Measurements from ENCODE around the gene TTLL11. TPM values are rescaled to one million over a fixed set of nuclear protein-coding genes. Genes with fewer than 3 reads are reported as not detected.

Gene TTLL11
- total and polyA plus RNA-seq, 7 experiments from 2014 or later = 3.0 to 8.6 (median 4.4) TPM

DNA sequence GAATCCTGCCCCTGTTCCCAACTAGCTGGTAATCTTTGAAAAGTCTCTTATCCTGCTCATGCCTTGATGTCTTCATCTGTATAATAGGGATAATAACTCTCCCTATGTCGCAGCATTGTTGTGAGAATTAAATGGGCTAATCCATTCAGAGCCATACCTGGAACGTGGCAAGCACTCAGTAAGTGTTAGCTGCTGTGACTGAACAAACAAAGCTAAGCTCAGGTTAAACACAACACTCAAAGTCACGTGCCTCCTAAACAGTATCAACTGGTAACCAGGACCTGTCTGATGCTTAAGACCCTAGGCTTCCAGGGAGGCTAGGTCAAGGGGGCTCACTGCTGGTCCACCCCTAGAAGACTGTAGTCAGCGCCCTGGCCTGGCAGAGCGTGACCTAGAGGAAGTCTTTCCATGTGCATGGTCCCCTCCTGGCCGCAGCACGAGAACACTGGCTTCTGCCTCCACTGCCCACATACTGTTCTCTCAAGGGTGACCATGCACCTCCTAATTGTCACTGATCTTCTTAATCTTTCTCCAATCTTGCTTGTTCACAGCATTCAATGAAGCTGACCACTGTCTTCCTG lies 211.1 kb downstream of the TTLL11 start:
- H3K27ac Mint-ChIP-seq = no peak overlapping the region
- peaks cover 0 to 4% (median 0%) of the 10 kb centered on the region in 5 donors for H3K27me3 Mint-ChIP-seq
- no peak for DNase-seq
- ATAC-seq = no peak
- Histone ChIP-seq H3K4me1 (ENCODE audit: control insufficient read depth in 2 of 2, insufficient read depth in 2 of 2, low read length in 2 of 2) (no peaks in the 10 kb centered on the region), H3K4me3 (ENCODE audit: low read length) (no peak overlapping the region), H3K27me3 (ENCODE audit: control insufficient read depth in 2 of 2, insufficient read depth in 2 of 2, low read length in 2 of 2) (no peaks in the 10 kb centered on the region), H3K27ac (ENCODE audit: low read depth, low read length) (no peak overlapping the region), H3K36me3 (ENCODE audit: control insufficient read depth in 2 of 3, insufficient read depth in 3 of 3, low read length in 3 of 3) (no peaks in the 10 kb centered on the region), H3K9me3 (ENCODE audit: control insufficient read depth in 2 of 3, low read length in 3 of 3) (no peaks in the 10 kb centered on the region)
- H3K4me1 Mint-ChIP-seq = peaks cover 0 to 6% (median 0%) of the 10 kb centered on the region in 7 donors
- CTCF ChIA-PET = no interaction called here
- POLR2A ChIA-PET = no interaction called here
- H3K36me3 Mint-ChIP-seq = no peaks in the 10 kb centered on the region
- intact Hi-C loops (cut with micrococcal nuclease) = no loop called here
- peaks cover 0 to 2% (median 0%) of the 10 kb centered on the region in 11 donors for H3K9me3 Mint-ChIP-seq
- H3K4me3 Mint-ChIP-seq = no peak overlapping the region

DNA sequence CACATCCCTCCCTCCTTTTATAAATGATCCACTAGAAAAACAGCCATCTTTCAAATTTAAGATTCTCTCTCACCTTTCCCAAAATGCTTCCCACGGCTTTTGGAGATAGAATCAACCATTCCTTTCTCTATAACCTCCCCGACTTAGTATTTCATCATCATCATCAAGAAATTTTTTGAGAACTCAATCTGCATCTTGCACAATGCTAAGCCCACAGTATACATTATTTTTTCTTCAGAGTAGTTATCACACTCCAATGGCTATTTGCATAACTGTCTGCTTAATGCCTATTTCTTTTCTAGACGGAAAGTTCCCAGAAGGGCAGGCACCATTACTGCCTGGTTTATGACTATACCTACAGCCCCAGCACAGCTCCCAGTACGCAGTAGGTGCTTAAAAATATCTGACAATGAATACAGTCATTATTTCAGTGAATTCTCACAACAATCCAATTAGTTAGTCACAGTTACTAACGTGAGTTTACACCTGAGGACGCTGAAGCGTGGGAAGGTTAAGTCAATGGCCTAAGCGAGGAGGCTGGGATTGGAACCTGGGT lies 212.7 kb downstream of the TTLL11 start:
- Histone ChIP-seq H3K27me3 (ENCODE audit: control insufficient read depth in 2 of 2, insufficient read depth in 2 of 2, low read length in 2 of 2) (no peaks in the 10 kb centered on the region), H3K4me3 (ENCODE audit: low read length) (no peak overlapping the region), H3K4me1 (ENCODE audit: control insufficient read depth in 2 of 2, insufficient read depth in 2 of 2, low read length in 2 of 2) (no peaks in the 10 kb centered on the region), H3K27ac (ENCODE audit: low read depth, low read length) (no peak overlapping the region), H3K36me3 (ENCODE audit: control insufficient read depth in 2 of 3, insufficient read depth in 3 of 3, low read length in 3 of 3) (no peaks in the 10 kb centered on the region), H3K9me3 (ENCODE audit: control insufficient read depth in 2 of 3, low read length in 3 of 3) (no peaks in the 10 kb centered on the region)
- ChIA-PET POLR2A (no interaction called here), CTCF (no interaction called here)
- no peak overlapping the region for H3K27ac Mint-ChIP-seq
- peaks cover 0 to 4% (median 0%) of the 10 kb centered on the region in 5 donors for H3K36me3 Mint-ChIP-seq
- intact Hi-C loops (cut with micrococcal nuclease) = no loop called here
- no peak overlapping the region for H3K4me3 Mint-ChIP-seq
- H3K4me1 Mint-ChIP-seq = peaks cover 0 to 3% (median 0%) of the 10 kb centered on the region in 7 donors
- peaks cover 0 to 4% (median 0%) of the 10 kb centered on the region in 5 donors for H3K27me3 Mint-ChIP-seq
- no peak for DNase-seq
- peaks cover 0 to 2% (median 0%) of the 10 kb centered on the region in 11 donors for H3K9me3 Mint-ChIP-seq
- ATAC-seq = no peak

DNA sequence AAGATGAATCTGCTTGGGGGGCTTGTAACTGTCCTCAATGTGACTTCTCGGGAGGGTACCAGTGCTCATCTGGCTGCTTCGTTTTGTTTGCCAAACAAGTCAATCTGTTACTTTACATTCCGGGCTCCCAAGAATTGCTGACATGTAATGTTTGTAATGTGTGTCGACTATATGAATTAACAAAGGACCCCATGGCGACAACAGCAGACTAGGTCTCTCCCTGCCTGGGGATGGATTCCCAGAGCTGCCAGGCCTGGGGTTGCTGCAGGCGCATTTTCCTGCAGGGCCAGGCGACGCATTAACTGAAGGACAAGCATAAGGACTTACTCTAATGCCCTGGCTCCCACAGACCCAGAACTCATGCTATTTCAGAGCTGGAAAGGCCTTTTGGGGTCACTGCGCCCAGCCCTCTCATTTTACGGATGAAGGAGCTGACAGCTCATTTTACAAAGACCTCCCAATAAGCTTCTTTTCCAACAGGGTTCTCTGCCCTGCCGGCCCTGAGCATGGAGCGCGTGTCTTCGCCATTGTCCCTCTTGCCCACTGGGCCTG lies 214.8 kb downstream of the TTLL11 start:
- ChIA-PET POLR2A (no interaction called here), CTCF (no interaction called here)
- no peak overlapping the region for H3K27ac Mint-ChIP-seq
- H3K27me3 Mint-ChIP-seq = peaks cover 0 to 4% (median 0%) of the 10 kb centered on the region in 5 donors
- H3K4me3 Mint-ChIP-seq = no peak overlapping the region
- ATAC-seq (no peak), DNase-seq (no peak)
- Histone ChIP-seq H3K36me3 (ENCODE audit: control insufficient read depth in 2 of 3, insufficient read depth in 3 of 3, low read length in 3 of 3) (no peaks in the 10 kb centered on the region), H3K4me1 (ENCODE audit: control insufficient read depth in 2 of 2, insufficient read depth in 2 of 2, low read length in 2 of 2) (no peaks in the 10 kb centered on the region), H3K27ac (ENCODE audit: low read depth, low read length) (no peak overlapping the region), H3K9me3 (ENCODE audit: control insufficient read depth in 2 of 3, low read length in 3 of 3) (no peaks in the 10 kb centered on the region), H3K27me3 (ENCODE audit: control insufficient read depth in 2 of 2, insufficient read depth in 2 of 2, low read length in 2 of 2) (no peaks in the 10 kb centered on the region), H3K4me3 (ENCODE audit: low read length) (no peak overlapping the region)
- H3K36me3 Mint-ChIP-seq = peaks cover 0 to 4% (median 0%) of the 10 kb centered on the region in 5 donors
- H3K9me3 Mint-ChIP-seq = no peaks in the 10 kb centered on the region
- intact Hi-C loops (cut with micrococcal nuclease) = no loop called here
- no peaks in the 10 kb centered on the region for H3K4me1 Mint-ChIP-seq

DNA sequence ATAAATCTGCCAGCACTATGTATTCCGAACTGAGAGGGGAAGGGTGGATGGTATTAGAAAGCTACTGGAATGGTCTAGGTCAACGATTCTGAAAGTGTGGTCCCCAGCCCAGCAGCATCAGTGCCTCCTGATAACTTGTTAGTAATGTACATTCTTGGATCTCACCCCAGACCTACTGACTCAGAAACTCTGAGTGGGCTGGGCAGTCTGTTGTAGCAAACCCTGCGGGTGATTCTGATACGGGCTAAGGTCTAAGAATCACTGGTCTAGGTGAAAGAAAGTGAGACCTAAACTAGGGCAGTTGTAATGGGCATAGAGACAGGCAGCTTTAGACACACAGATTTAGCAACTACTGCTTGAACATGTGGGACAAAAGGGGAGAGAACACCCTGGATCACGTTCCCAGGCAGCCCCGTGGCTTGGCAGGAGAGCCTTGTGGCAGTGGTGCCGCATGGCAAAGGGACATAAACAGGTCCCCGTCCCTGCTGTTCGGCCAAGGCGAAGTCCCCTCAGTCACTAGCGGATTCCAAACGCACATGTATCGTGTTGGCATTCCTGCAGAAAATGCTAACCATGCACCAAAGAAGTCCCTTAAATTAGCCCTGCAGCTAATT lies 216.3 kb downstream of the TTLL11 start:
- peaks cover 0 to 4% (median 0%) of the 10 kb centered on the region in 5 donors for H3K36me3 Mint-ChIP-seq
- no peak overlapping the region for H3K27ac Mint-ChIP-seq
- intact Hi-C loops (cut with micrococcal nuclease) = no loop called here
- ATAC-seq (no peak), DNase-seq (no peak)
- Histone ChIP-seq H3K4me3 (ENCODE audit: low read length) (no peak overlapping the region), H3K27me3 (ENCODE audit: control insufficient read depth in 2 of 2, insufficient read depth in 2 of 2, low read length in 2 of 2) (no peaks in the 10 kb centered on the region), H3K9me3 (ENCODE audit: control insufficient read depth in 2 of 3, low read length in 3 of 3) (no peaks in the 10 kb centered on the region), H3K4me1 (ENCODE audit: control insufficient read depth in 2 of 2, insufficient read depth in 2 of 2, low read length in 2 of 2) (no peaks in the 10 kb centered on the region), H3K27ac (ENCODE audit: low read depth, low read length) (no peak overlapping the region), H3K36me3 (ENCODE audit: control insufficient read depth in 2 of 3, insufficient read depth in 3 of 3, low read length in 3 of 3) (no peaks in the 10 kb centered on the region)
- no peak overlapping the region for H3K4me3 Mint-ChIP-seq
- H3K27me3 Mint-ChIP-seq = peaks cover 0 to 4% (median 0%) of the 10 kb centered on the region in 5 donors
- no peaks in the 10 kb centered on the region for H3K4me1 Mint-ChIP-seq
- CTCF ChIA-PET = no interaction called here
- H3K9me3 Mint-ChIP-seq = peaks cover 0 to 1% (median 0%) of the 10 kb centered on the region in 11 donors
- POLR2A ChIA-PET = interaction anchor here (0.5 kb wide), 1 partner anchor 8 kb away, joined by 4 read pairs; no protein-coding TSS in a partner anchor

DNA sequence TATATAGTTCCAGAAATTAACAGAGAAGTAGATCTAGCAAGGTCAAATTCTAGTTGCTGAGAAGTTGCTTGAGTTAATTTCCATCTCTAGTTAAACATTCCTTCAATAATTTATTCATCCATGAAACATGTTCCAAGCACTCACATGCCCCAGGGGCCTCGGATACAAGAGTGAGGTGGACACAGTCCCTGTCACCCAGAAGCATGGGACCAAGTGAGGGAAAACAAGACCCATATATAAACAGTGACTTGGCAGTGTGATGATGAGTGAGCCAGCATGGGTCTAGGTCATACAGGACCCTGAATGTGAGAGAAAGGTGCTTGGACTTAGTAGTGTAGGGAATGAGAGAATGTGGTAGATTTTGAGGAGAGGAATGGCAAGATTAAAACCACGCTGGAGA lies 216.9 kb downstream of the TTLL11 start:
- ChIA-PET CTCF (no interaction called here), POLR2A (interaction anchor here (0.5 kb wide), 1 partner anchor 8 kb away, joined by 4 read pairs; no protein-coding TSS in a partner anchor)
- H3K9me3 ChIP-seq (ENCODE audit: control insufficient read depth in 2 of 3, low read length in 3 of 3) = no peaks in the 10 kb centered on the region
- no peak overlapping the region for H3K27ac Mint-ChIP-seq
- H3K36me3 ChIP-seq (ENCODE audit: control insufficient read depth in 2 of 3, insufficient read depth in 3 of 3, low read length in 3 of 3) = no peaks in the 10 kb centered on the region
- no peaks in the 10 kb centered on the region for H3K4me1 ChIP-seq (ENCODE audit: control insufficient read depth in 2 of 2, insufficient read depth in 2 of 2, low read length in 2 of 2)
- H3K9me3 Mint-ChIP-seq = peaks cover 0 to 1% (median 0%) of the 10 kb centered on the region in 11 donors
- H3K27me3 Mint-ChIP-seq = peaks cover 0 to 4% (median 0%) of the 10 kb centered on the region in 5 donors
- peaks cover 0 to 5% (median 0%) of the 10 kb centered on the region in 5 donors for H3K36me3 Mint-ChIP-seq
- no peaks in the 10 kb centered on the region for H3K4me1 Mint-ChIP-seq
- H3K27me3 ChIP-seq (ENCODE audit: control insufficient read depth in 2 of 2, insufficient read depth in 2 of 2, low read length in 2 of 2) = no peaks in the 10 kb centered on the region
- no peak for DNase-seq
- no peak overlapping the region for H3K27ac ChIP-seq (ENCODE audit: low read depth, low read length)
- intact Hi-C loops (cut with micrococcal nuclease) = no loop called here
- ATAC-seq = no peak
- H3K4me3 Mint-ChIP-seq = no peak overlapping the region
- H3K4me3 ChIP-seq (ENCODE audit: low read length) = no peak overlapping the region

DNA sequence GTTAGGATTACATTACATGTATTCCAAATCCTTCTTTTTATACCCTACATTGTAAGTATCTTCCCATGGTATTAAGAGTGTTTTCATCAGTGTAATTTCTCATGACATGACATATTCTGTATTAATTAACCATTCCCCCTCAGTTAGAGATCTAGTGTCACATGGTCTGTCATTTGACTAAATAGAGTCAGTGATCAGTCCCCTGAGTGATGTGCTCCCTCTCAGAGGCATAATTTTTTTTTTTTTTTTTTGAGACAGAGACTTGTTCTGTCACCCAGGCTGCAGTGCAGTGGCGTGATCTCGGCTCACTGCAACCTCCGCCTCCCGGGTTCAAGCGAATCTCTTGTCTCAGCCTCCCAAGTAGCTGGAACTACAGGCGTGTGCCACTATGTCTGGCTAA lies 218.6 kb downstream of the TTLL11 start:
- H3K4me3 ChIP-seq (ENCODE audit: low read length) = no peak overlapping the region
- no peaks in the 10 kb centered on the region for H3K36me3 ChIP-seq (ENCODE audit: control insufficient read depth in 2 of 3, insufficient read depth in 3 of 3, low read length in 3 of 3)
- Mint-ChIP-seq H3K4me3 (no peak overlapping the region), H3K36me3 (peaks cover 0 to 11% (median 0%) of the 10 kb centered on the region in 5 donors), H3K4me1 (no peaks in the 10 kb centered on the region), H3K9me3 (peaks cover 0 to 1% (median 0%) of the 10 kb centered on the region in 11 donors), H3K27me3 (peaks cover 0 to 4% (median 0%) of the 10 kb centered on the region in 5 donors), H3K27ac (no peak overlapping the region)
- H3K27me3 ChIP-seq (ENCODE audit: control insufficient read depth in 2 of 2, insufficient read depth in 2 of 2, low read length in 2 of 2) = no peaks in the 10 kb centered on the region
- no peaks in the 10 kb centered on the region for H3K4me1 ChIP-seq (ENCODE audit: control insufficient read depth in 2 of 2, insufficient read depth in 2 of 2, low read length in 2 of 2)
- ChIA-PET POLR2A (no interaction called here), CTCF (no interaction called here)
- ATAC-seq (no peak), DNase-seq (no peak)
- intact Hi-C loops (cut with micrococcal nuclease) = no loop called here
- no peak overlapping the region for H3K27ac ChIP-seq (ENCODE audit: low read depth, low read length)
- H3K9me3 ChIP-seq (ENCODE audit: control insufficient read depth in 2 of 3, low read length in 3 of 3) = no peaks in the 10 kb centered on the region

All from naive thymus-derived CD4-positive, alpha-beta T cell (primary cell).